IgD-negative memory B cell (primary cell): Measurements from ENCODE around the gene SCTR. TPM values are rescaled to one million over a fixed set of nuclear protein-coding genes. Genes with fewer than 3 reads are reported as not detected.

ENCODE experiments used
- H3K27ac Mint-ChIP-seq, 3 donors: one replicate each; pipeline ENCODE4 v1.8.0; 2020 to 2022; ENCODE audit warnings: mild to moderate bottlenecking in 3 of 3, mixed read lengths in 3 of 3, moderate library complexity in 1 of 3
- H3K27me3 Mint-ChIP-seq: one replicate; pipeline ENCODE4 v1.8.0; 2021; ENCODE audit warnings: mixed read lengths
- H3K36me3 Mint-ChIP-seq: one replicate; pipeline ENCODE4 v1.8.0; 2020; ENCODE audit warnings: mild to moderate bottlenecking, mixed read lengths
- H3K4me1 Mint-ChIP-seq, 3 donors: one replicate each; pipeline ENCODE4 v1.8.0; 2020 to 2022; ENCODE audit warnings: mixed read lengths in 3 of 3, mild to moderate bottlenecking in 1 of 3
- H3K4me3 Mint-ChIP-seq, 4 donors: one replicate each; pipeline ENCODE4 v1.8.0; 2020 to 2022; ENCODE audit warnings: mild to moderate bottlenecking in 4 of 4, mixed read lengths in 4 of 4, moderate library complexity in 3 of 4
- H3K9me3 Mint-ChIP-seq, 3 donors: one replicate each; pipeline ENCODE4 v1.8.0; 2020 to 2021; ENCODE audit warnings: mixed read lengths in 3 of 3, mild to moderate bottlenecking in 1 of 3
- polyA plus RNA-seq: library from polyadenylated mRNA; unstranded; fragments of 300-500 nt; fragmentation: Illumina TruSeq; gene quantifications from one replicate; pipeline ENCODE4 v1.2.3, GENCODE V29; 2021

The SCTR gene
- polyA plus RNA-seq, 1 donor from 2014 or later, result not detected

- peaks cover 7% of the 10 kb centered on the region for H3K36me3 Mint-ChIP-seq
- no peak overlapping the region for H3K27ac Mint-ChIP-seq
- peaks cover 15% of the 10 kb centered on the region for H3K27me3 Mint-ChIP-seq
- H3K4me3 Mint-ChIP-seq, result no peak overlapping the region
- no peaks in the 10 kb centered on the region for H3K9me3 Mint-ChIP-seq
- H3K4me1 Mint-ChIP-seq, result peaks cover 0 to 3% (median 0%) of the 10 kb centered on the region in 3 donors
These were observed 84.4 kb downstream of the SCTR start for GRCh38 chr2:119439574-119440500.

GRCh38 chr2:119438726-119439284 is 85.5 kb downstream of the SCTR start:
- Mint-ChIP-seq H3K27me3 (peaks cover 15% of the 10 kb centered on the region), H3K9me3 (no peaks in the 10 kb centered on the region), H3K36me3 (peaks cover 7% of the 10 kb centered on the region), H3K4me1 (peaks cover 0 to 3% (median 0%) of the 10 kb centered on the region in 3 donors), H3K4me3 (peak overlapping the region in 1 of 4 donors; percentile 81), H3K27ac (no peak overlapping the region)

DNA sequence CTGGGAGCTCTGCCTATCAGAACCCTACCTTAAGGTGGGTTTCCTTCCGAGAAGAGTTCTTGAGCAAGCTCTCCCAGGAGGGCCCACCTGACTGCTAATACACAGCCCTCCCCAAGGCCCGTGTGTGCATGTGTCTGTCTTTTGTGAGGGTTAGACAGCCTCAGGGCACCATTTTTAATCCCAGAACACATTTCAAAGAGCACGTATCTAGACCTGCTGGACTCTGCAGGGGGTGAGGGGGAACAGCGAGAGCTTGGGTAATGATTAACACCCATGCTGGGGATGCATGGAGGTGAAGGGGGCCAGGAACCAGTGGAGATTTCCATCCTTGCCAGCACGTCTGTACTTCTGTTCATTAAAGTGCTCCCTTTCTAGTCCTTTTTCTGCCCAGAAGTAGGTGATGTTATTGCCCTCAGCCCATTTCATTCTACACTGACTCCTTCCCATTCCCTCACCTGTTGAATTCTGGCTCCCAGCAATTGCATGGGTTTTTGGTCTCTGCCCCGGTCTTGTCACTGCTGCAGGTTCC is 86.1 kb downstream of the SCTR start:
- Mint-ChIP-seq H3K27me3 (peaks cover 19% of the 10 kb centered on the region), H3K36me3 (peaks cover 7% of the 10 kb centered on the region), H3K27ac (no peak overlapping the region), H3K4me1 (peaks cover 0 to 3% (median 0%) of the 10 kb centered on the region in 3 donors), H3K4me3 (no peak overlapping the region), H3K9me3 (no peaks in the 10 kb centered on the region)

DNA sequence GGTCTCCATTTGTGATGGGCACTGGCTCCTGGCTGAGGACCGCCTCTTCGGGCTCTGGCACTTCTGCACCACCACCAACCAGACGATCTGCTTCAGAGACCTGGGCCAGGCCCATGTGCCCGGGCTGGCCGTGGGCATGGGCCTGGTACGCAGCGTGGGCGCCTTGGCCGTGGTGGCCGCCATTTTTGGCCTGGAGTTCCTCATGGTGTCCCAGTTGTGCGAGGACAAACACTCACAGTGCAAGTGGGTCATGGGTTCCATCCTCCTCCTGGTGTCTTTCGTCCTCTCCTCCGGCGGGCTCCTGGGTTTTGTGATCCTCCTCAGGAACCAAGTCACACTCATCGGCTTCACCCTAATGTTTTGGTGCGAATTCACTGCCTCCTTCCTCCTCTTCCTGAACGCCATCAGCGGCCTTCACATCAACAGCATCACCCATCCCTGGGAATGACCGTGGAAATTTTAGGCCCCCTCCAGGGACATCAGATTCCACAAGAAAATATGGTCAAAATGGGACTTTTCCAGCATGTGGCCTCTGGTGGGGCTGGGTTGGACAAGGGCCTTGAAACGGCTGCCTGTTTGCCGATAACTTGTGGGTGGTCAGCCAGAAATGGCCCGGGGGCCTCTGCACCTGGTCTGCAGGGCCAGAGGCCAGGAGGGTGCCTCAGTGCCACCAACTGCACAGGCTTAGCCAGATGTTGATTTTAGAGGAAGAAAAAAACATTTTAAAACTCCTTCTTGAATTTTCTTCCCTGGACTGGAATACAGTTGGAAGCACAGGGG is 87.1 kb downstream of the SCTR start:
- peaks cover 0 to 6% (median 3%) of the 10 kb centered on the region in 3 donors for H3K4me1 Mint-ChIP-seq
- H3K9me3 Mint-ChIP-seq, result no peaks in the 10 kb centered on the region
- H3K4me3 Mint-ChIP-seq, result no peak overlapping the region
- peaks cover 28% of the 10 kb centered on the region for H3K27me3 Mint-ChIP-seq
- peaks cover 7% of the 10 kb centered on the region for H3K36me3 Mint-ChIP-seq
- H3K27ac Mint-ChIP-seq, result no peak overlapping the region

- Mint-ChIP-seq H3K4me3 (peak overlapping the region in 1 of 4 donors; percentile 54), H3K27ac (no peak overlapping the region), H3K27me3 (peaks cover 33% of the 10 kb centered on the region), H3K4me1 (peaks cover 4 to 9% (median 8%) of the 10 kb centered on the region in 3 donors), H3K9me3 (no peaks in the 10 kb centered on the region), H3K36me3 (peaks cover 7% of the 10 kb centered on the region)
These were observed 88.4 kb downstream of the SCTR start for GRCh38 chr2:119435953-119436297.

GRCh38 chr2:119435081-119435952 is 89.0 kb downstream of the SCTR start:
- Mint-ChIP-seq H3K4me3 (peak overlapping the region in 1 of 4 donors; percentile 39), H3K4me1 (peaks cover 4 to 10% (median 9%) of the 10 kb centered on the region in 3 donors), H3K36me3 (peaks cover 7% of the 10 kb centered on the region), H3K9me3 (no peaks in the 10 kb centered on the region), H3K27ac (no peak overlapping the region), H3K27me3 (peaks cover 40% of the 10 kb centered on the region)

DNA sequence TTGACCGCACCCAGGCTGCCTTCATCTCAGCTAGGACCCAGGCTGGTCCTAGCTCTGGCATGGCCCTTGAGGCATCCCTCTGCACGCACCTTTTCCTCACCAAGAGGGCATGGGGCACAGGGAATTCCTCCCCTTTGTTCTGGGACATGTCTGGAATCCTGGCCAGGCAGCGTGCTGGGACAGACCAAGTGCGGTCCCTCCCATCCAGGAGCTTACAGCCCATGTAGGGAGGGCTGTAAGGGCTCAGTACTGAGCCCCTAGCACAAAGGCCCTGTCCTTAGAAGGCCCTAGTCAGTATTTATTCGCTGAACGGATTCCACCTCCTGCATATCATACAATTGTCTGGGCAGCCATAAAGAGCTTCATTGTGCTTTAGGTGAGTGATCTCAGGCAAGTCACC is 89.6 kb downstream of the SCTR start:
- H3K4me1 Mint-ChIP-seq, result peaks cover 4 to 14% (median 9%) of the 10 kb centered on the region in 3 donors
- peaks cover 45% of the 10 kb centered on the region for H3K27me3 Mint-ChIP-seq
- H3K4me3 Mint-ChIP-seq, result no peak overlapping the region
- H3K27ac Mint-ChIP-seq, result no peak overlapping the region
- H3K9me3 Mint-ChIP-seq, result no peaks in the 10 kb centered on the region
- H3K36me3 Mint-ChIP-seq, result peaks cover 7% of the 10 kb centered on the region

DNA sequence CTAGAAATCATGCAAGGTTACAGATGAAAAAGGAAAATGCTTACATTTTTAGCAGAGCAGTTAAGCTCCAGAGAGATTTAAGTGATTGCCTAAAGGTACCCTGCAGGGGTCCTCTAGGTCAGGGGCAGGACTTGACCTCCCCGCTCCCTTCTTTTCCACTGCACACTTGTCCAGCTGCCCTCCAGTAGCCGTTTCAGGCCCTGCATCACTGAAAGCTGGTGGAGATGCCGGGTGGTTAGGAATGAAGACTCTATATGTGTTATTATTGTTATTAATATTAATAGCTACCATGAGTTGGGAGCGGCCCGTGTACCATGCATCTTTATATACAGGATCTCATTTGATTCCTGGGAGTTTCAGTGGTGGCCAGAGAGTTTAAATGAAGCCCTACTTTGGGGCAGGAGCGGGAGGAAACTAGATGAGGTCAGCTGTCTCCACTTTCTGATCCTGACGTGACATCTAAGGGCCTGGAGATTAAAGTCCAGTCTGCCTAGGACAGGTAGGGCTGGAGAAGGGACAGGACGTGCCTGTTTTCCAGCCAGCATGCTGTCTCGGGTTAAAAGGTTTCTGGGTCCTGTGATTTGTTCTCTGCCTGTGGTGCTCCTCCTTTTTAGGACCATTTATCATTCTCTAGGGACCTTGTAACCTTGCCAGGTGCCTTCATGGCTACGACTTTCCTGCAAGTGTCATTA is 90.5 kb downstream of the SCTR start:
- Mint-ChIP-seq H3K36me3 (peaks cover 4% of the 10 kb centered on the region), H3K27me3 (peaks cover 51% of the 10 kb centered on the region), H3K4me1 (peaks cover 4 to 15% (median 6%) of the 10 kb centered on the region in 3 donors), H3K27ac (no peak overlapping the region), H3K9me3 (no peaks in the 10 kb centered on the region), H3K4me3 (peak overlapping the region in 2 of 4 donors; percentile 7 to 19)

DNA sequence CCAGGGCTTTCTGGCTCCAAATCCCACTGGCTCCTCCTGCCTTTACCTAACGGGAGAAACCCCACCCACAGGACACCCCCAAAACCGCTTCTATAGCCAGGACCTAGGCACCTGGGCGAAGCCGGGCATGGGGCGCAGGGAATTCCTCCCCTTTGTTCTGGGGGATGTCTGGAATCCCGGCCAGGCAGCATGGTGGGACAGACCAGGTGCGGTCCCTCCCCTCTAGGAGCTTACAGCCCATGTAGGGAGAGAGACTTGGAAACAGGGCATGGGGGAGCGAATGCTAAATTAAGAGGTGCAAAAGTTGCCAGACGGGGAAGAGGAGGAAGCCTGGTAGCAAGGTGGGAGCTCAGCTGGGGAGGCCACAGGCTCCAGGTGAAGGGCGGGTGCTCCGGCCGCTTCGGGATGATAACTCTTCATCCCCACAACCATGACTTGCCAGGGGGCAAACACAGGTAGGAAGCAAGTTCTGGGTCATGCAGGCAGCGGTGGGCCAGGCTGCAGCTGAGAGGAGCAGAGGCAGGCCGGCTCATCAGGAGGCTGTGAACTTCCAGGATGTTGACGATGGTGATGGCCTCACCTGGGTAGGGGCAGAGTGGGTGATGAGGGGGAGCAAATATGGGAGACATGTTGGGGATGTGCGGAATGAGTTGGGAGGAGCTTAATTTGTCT is 91.3 kb downstream of the SCTR start:
- H3K9me3 Mint-ChIP-seq, result no peaks in the 10 kb centered on the region
- peaks cover 1% of the 10 kb centered on the region for H3K36me3 Mint-ChIP-seq
- H3K4me3 Mint-ChIP-seq, result peak overlapping the region; percentile 22 to 85 (median 48)
- peaks cover 55% of the 10 kb centered on the region for H3K27me3 Mint-ChIP-seq
- H3K27ac Mint-ChIP-seq, result peak overlapping the region in 1 of 3 donors; percentile 10
- H3K4me1 Mint-ChIP-seq, result peaks cover 4 to 15% (median 6%) of the 10 kb centered on the region in 3 donors

GRCh38 chr2:119431976-119432850 is 92.1 kb downstream of the SCTR start:
- H3K4me3 Mint-ChIP-seq, result peak overlapping the region; percentile 27 to 88 (median 76)
- H3K36me3 Mint-ChIP-seq, result peaks cover 1% of the 10 kb centered on the region

GRCh38 chr2:119431155-119431975 is 92.9 kb downstream of the SCTR start, which contains the start of gene TMEM37:
TMEM37 (plus strand) TSS chr2:119431854; CDS start chr2:119431904, 50 bp downstream.
- H3K27ac Mint-ChIP-seq, result peak within 1 kb of the TSS in 2 of 3 donors; percentile 77 to 80

More at GRCh38 chr2:119431976-119432850, 92.1 kb downstream of the SCTR start:
- H3K27me3 Mint-ChIP-seq, result peaks cover 59% of the 10 kb centered on the region
- H3K4me1 Mint-ChIP-seq, result peaks cover 4 to 15% (median 6%) of the 10 kb centered on the region in 3 donors
- H3K27ac Mint-ChIP-seq, result peak overlapping the region in 1 of 3 donors; percentile 10
- H3K9me3 Mint-ChIP-seq, result no peaks in the 10 kb centered on the region

More at GRCh38 chr2:119431155-119431975, 92.9 kb downstream of the SCTR start, which contains the start of gene TMEM37:
- H3K36me3 Mint-ChIP-seq, result peaks cover 1% of the 10 kb centered on the region
- H3K27me3 Mint-ChIP-seq, result peaks cover 64% of the 10 kb centered on the region
- peak within 1 kb of the TSS; percentile 76 to 95 (median 88) for H3K4me3 Mint-ChIP-seq
- H3K9me3 Mint-ChIP-seq, result no peaks in the 10 kb centered on the region
- H3K4me1 Mint-ChIP-seq, result peaks cover 4 to 15% (median 6%) of the 10 kb centered on the region in 3 donors
